ENCODE measurements around the gene LEKR1.

DNA sequence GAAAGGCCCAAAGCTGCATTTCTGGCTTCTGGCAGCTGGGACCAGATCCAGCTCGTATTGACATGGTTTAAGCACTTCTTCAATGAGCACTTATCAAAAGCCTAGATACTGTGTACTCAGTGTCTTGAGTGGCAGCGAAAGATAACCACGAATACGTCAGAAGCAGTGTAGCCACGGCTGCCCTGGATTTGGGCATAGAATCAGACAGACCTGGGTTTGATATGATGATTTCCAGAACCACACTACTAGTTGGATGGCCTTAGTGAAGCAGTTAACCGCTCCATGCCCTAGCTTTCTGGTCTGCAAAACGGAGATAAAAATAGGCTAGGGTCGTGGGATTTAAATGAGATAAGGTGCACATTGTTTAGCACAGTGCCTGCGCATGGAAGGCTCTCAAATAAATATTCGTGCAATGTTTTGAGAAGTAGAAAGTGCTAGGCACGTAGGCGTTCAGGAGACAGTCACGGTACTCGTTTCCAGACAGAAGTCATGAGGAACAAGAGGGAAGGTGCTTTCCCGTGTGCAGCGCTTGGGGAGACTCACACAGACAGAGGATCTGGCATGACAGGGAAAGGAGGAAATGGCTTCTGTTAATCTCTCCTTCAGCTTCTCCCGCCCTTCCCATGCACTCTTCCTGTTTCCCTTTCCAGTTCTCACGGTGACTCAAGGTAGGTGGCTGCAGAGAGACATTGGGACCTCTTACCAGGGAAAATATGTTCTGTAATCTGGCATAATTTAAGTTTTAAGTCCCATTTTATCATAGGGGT, 263.5 kb downstream of the LEKR1 start:
- no peak for TF ChIP-seq SIN3A (IDR thresholded peaks at IDR 0.05; ENCODE audit: borderline replicate concordance, insufficient read depth, low read length)
- TF ChIP-seq POLR2AphosphoS5 (IDR thresholded peaks at IDR 0.05; ENCODE audit: low read depth, low read length) = no peak; the same call in 1 of the 2 replicates

All from PFSK-1 (cell line).